Stimulated activated CD8-positive, alpha-beta memory T cell treated with anti-CD3 and anti-CD28 coated beads, Interleukin-2, amount 100 ng/mL, for 1 hour (primary cell): ENCODE data around the gene ASB4.
"Not testable (repeated sequence)": the region's sequence is repeated elsewhere in the genome, so short reads cannot be mapped to it uniquely, and the experiment has no call there.

Experiments
- DNase-seq, 2 donors: peaks; one replicate each; pipeline ENCODE4 v3.0.0-alpha.2; 2020; ENCODE audit warnings: low read depth in 2 of 2

Gene ASB4

DNA sequence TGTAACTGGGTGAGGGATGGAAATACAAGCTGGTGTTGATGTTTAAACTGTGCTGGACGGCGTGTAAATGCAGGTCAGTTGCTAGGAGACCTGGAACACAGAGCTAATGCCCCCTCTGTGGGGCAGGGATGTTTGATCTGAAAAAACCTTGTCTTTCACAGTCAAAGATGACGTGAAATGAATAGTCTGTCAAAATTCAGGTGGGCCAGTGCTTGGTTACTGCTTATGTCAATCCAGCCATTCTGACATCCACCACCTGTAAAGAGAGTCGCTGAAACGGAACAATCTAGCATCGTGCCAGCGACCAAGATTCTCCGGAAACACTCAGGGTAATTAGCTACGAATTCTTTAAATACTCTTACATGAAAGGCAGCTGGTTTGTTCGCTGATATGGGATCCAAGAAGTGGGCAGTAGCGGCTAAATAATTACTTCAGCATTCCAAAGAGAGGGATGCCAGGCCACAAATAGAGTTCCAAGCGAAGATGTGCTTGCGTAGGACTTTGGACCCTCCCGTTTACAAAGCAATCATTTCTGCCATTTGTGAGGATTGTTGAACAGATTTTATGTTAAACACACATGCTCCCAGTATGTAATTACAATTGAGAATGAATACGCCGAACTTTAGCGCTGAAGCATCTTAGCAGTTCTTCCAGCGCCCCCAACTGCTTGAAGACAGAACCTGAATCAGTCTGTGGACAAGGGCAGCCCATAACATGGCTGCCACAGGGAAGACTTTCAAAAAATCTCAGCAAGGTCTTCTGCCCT is 7.3 kb upstream of the ASB4 start:
- DNase-seq: no peak

- DNase-seq: no peak
These were observed 5.6 kb upstream of the ASB4 start for GRCh38 chr7:95479992-95480624.

DNA sequence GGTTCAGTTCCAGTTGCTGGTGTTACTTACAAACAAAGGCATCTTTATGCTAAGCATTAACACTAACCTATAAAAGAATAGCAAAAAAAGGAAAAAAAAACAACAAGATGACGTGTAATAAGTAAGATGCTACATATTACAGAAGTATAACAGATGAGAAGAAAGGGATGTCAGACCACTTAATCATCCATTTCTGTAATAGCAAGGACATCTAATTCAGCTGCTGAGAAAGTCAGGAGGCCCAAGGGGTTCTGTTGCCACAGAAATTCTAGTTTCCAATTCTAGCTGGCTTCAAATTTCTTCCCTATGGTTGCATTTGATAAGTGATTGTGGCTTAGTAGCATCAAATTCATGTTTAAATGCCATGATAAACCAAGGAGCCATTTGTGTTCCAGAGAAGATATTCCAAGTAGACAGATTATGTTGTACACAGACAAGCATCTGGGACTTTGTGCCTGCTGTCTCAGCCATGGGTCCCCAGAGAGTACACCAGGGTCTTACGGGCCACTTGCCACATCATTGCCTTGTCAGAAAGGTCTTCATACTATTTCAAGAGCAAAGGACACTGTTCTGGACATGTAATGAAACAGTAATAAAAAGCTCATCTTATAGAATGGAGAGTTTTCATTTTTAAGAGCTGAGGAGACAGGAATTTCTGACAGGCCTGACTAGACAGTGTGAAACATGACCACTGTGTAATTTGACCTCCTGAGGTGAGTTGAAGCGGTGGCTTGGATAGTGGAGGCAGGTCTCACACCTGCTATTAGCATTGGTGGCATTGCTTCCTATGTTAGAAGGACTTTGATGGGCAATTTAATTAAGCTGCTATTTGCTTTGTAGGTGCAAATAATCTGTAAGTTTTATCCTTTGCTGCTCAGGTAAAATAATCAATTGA is 4.2 kb upstream of the ASB4 start:
- no peak for DNase-seq

- no peak for DNase-seq
These were observed 3.3 kb upstream of the ASB4 start for GRCh38 chr7:95482424-95482823.

- DNase-seq: no peak
These were observed 4.6 kb downstream of the ASB4 start for GRCh38 chr7:95490231-95490762.

- DNase-seq: no peak
These were observed 5.5 kb downstream of the ASB4 start for GRCh38 chr7:95491201-95491600.

DNA sequence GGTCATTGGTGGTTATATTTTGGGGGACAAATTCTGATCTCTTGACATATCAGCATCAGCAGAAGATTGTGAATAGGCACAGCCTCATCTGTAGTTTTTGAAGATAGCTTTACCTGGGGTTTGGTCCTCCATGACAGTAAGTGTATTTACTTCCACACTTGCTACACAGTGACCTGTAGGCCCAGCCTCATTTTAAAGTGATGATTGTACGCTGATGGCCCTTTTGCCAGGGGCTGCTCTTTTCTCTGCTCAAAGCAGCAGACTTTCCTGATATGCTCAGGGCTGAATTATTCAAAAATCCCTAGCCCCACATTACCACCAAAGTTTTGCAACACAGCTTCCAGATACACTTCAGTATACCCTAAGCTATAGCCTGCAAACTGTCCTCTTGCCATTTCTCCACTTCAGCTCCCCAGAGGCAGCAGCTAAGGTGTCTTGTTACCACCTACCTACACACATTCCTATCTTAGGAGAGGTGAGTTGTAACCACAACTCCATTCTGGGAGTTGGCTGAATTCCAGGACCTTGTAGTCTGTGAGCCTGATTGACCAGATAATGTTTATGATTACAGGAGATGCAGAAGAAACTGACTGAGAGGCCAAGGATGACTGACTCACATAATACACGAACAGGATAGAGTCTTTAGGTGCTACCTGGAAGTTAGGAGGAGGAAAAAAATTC is 6.0 kb downstream of the ASB4 start:
- DNase-seq: no peak

GRCh38 chr7:95493247-95493646 is 7.5 kb downstream of the ASB4 start:
- DNase-seq: no peak

GRCh38 chr7:95493844-95494243 is 8.1 kb downstream of the ASB4 start:
- no peak for DNase-seq

DNA sequence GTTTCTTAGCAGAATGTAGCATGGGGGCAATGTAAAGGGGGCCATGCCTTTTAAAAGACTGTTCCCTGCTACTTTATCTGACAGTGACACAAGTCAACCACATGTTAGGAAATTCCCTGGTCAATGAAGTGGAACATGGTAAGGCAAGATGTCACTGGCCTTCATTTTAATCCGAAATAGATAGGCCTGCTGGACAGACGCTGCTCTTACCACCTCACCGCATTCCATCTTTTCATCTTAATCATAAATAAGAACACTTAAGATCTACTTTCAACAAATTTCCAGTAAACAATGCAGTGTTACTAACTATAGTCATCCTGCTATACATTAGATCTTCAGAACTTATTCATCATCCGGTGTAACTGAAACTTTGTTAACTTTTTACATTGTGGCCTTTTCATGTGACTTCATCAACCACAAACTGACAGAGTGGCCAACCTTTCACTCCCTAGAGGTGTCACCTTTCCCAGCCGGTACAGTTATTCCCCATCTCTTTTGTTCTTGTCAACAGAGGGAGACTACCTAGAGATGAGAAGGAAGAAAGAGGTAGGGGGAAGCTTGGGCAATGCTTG is 15.6 kb downstream of the ASB4 start:
- no peak for DNase-seq

DNA sequence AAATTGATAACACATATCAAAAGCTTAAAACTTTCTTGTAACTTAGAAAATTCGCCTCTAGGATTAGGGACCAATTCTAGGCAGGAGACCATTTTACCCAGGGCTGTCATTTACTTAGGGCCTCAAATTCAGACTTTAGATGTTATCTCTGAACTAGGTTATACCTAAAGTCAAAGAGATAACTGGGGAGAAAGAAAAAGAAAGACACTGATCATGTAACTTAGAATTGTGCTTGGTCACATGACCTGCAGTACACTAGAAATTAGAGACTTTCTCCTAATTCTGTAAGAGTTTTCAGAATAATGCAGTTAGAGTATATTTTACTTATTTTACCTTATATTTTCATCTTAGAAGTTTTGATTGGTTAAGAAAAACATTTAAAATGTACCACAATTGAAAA is 16.7 kb downstream of the ASB4 start:
- no peak for DNase-seq

DNA sequence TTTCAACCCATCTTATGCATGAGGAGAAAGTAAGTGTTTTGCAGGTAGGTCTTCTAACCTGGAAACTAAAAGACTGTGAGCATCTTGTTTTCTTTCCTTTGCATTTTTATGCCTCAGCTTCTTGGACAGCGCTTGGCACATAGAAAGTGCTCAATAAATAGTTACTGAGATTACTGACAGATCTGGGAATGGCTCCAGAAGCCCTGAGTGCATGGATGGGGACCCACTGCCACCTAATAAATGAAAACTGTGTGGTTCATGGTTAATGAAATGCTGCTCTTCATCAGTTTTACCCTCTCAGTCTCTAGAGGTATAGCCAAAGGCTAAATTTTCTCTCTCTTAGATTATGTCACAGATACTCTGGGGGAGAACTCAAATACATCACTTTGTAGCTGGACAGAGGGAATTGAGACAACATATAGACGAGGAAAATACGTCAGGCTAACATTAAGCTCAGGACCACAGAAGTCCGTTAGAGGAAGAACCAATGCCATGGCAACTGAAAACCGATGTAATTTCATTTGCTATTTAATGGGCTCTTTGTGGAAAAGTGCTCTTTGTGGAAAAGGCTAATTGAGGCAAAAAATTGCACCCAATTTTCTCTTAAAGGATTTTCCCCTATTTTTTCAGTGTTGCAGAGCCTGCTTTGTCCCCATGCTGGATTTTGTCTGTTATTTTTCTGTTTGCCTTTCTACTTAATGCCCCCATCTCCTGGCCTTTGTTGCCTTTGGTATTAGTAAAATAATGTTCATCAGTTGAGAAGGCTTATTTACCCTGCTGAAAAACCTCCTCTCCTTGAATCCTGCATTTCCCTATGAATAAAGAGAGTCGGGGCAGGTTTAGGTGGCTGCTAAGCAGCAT is 17.8 kb downstream of the ASB4 start:
- no peak for DNase-seq

DNA sequence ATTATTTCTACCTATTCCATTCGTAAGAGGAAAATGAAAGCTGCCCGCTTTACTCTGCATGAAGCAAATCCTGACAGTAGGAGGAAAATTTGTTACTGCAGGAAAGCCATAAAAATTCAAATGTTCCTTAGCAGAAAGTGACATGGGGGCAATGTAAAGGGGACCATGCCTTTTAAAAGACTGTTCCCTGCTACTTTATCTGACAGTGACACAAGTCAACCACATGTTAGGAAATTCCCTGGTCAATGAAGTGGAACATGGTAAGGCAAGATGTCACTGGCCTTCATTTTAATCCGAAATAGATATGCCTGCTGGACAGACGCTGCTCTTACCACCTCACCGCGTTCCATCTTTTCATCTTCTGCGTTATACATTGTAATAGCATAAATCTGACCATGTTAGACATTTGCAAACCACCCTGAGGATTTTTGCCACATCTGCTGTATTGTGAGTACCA is 18.4 kb downstream of the ASB4 start:
- DNase-seq: not testable (repeated sequence)

DNA sequence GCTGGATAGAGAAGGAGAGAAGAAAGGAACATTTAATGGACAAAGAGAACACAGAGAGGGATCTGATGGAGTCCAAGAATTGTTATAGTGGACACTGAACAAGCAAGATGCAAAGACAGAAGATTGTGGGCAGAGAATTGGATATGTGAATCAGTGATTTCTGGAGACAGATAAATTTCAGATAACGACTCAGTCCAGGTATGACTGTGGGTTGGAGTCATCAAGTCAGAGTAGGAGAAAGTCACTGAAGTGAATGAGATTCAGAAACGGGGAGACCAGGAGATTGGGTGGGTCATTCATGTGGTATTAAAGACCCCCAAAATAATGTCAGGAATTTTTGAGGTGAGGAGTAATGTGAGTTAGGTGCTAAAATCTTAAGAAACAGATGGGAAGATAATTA is 23.0 kb downstream of the ASB4 start:
- no peak for DNase-seq

DNA sequence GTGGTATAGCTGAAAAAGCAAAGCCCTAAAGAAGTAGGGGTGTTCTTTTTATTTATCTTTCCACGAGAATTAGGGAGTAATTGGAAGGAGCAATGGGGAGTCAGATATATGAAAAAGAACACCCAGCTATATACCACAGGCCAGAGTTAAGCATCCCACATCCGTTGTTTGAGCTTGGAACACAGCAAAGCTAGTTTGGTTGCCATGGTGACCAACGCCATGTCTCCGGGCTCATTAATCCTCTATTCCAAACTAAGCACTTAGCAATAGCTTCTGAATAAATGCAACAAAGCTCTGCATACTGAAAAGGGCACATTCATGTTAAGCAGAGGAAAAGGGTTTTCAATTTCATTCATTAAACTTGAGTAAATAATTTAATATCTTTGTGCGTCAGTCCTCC is 23.5 kb downstream of the ASB4 start:
- no peak for DNase-seq

DNA sequence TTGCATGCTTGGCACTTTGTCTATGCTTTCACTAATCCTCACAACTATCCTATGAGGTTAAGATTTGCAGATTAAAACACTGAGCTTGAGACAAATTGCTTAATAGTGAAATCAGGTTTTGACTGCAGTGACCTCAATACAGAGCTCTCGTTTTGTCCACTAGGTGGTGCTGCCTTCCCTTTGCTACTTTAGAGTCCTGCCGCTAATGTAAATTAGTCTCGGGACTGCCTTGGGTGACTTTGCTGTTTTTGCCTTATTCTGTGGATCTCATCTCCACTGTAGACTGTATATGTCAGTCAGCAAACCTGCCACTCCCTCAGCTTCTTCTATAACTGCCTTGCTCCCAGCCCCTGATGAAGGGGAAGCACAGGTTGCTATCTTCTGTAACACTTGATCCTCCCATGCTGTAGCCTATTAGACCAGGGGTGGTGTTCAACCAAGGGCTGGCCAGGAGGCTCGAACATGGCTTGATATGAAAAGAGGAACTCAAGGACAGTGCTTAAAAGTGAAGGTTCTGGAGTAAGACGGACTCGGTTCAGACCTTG is 26.0 kb downstream of the ASB4 start:
- DNase-seq: peak; percentile 10 to 21

- DNase-seq: no peak
These were observed 31.7 kb downstream of the ASB4 start for GRCh38 chr7:95517458-95517857.

DNA sequence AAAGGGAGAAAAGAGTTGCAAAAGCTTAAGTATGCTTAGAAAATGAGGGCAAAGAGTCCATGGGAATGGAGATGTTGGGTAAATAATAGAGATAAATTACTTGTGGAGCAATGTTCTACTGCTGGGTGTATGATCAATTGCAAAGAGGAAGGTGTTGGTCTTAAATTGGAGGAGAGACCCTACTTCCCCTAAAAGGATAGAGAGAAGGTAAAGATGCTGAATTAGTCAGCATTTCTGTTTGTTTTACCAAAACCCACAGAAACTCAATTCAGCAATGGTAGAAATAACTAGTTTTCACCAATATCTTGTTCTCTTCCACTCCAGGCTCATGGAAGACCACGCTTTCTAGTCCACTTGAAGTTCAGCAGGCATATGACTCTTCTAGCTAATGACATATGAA is 32.1 kb downstream of the ASB4 start:
- DNase-seq: no peak

DNA sequence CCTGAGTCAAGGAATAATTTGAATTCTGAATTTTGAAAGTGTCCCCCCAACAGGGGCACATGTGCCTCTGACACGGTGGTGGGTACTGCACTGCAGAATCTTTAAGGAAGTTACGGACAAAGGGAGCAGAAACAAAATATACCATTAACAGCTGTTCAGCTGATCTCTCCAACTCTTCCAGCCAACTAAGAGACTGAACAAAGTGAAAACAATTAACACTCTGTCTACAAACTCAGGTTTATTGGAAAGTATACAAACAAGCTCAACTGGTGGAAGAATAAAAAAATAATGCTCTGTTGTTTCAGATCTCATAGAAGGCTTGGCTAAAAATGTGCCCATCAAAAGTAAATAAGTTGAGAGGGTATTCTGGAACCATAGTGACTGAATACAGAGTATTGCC is 34.4 kb downstream of the ASB4 start:
- no peak for DNase-seq

- no peak for DNase-seq
These were observed 39.8 kb downstream of the ASB4 start for GRCh38 chr7:95525503-95525902.
